Measurements from ENCODE around the gene UNC93B1.

The UNC93B1 gene

DNA sequence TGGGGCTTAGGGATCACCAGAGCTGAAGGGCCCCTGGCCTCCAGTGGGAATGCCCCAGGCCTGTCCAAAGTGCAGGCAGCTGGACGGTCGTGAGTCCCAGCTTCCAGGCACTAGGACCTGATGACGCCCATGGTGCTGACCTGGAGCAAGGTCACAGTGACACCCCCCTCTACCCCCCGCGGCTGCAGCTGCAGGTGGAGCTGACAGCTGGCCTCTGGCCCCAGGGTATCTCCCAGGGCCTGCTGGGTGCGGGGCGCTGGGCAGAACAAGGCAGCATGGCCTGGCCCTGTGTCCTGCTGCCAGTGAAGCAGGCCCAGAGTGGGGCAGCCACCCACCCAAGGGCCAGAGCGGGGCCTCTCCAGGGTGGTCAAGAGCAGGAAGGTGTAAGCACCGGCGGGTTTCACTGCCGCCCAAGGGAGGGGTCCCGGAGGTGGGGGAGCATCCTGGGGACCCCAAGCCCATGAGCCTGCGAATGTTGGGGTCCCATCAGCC, 34.4 kb upstream of the UNC93B1 start:
- no peak overlapping the region for H2AFZ ChIP-seq (ENCODE audit: low read depth, low read length)

DNA sequence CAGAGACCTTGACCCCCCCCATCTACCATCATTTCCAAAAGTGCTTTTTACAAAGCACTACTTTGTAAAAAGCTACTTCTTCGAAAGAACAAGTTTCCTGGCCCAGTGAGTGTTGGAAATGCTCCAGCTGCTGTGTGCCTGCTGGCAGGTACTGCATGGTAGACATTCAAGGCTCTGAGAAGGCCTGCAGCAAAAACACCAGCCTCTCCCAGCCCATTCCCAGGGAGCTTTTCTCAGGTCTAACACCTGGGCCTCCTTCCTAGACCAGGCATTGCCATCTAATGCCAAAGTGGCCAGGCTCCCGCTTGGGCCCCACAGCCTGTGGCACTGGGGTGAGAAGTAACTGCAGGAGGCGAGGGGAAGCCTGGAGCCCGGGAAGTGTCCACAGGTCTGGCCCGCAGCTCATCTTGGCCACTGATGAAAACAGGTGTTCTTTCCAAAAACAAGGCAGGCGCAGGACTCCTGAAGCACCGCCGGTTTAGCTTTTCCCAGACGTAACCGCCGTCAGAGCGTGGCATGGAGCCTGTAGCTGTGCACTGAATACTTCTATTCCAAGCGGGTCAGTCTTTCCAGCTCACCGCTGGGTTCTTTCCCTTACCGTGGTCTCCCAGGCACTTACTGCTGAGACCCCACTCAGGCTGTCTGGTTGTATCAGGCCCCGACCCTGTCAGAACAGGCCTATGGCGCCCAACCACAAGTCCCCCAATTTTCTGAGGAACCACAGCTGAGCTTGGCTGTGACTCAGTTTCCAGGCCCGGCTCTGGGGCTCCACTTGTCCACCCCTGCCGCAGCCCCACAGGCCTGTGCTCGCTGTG, 33.7 kb upstream of the UNC93B1 start:
- no peak for DNase-seq
- no peaks in the 10 kb centered on the region for H3K27me3 ChIP-seq (ENCODE audit: insufficient read depth, low read length, poor library complexity)
- no peak overlapping the region for H3K27ac ChIP-seq (ENCODE audit: low read length)
- no peak overlapping the region for H3K9ac ChIP-seq (ENCODE audit: low read depth, low read length)
- H2AFZ ChIP-seq (ENCODE audit: low read depth, low read length): no peak overlapping the region
- H3K4me1 ChIP-seq (ENCODE audit: insufficient read depth, low read length): peaks cover 14% of the 10 kb centered on the region
- no peaks in the 10 kb centered on the region for H3K9me3 ChIP-seq (ENCODE audit: insufficient read depth, low read length, severe bottlenecking)
- H3K4me2 ChIP-seq (ENCODE audit: insufficient read depth, low read length): no peak overlapping the region
- H3K36me3 ChIP-seq (ENCODE audit: insufficient read depth, low read length): peaks cover 23% of the 10 kb centered on the region
- peaks cover 4% of the 10 kb centered on the region for H3K79me2 ChIP-seq (ENCODE audit: insufficient read depth, low read length)
- no peak for ATAC-seq (ENCODE audit: insufficient read depth, low read depth)
- no peak overlapping the region for H3K4me3 ChIP-seq (ENCODE audit: low read depth in 1 of 2, low read length in 2 of 2)
- peaks cover 9% of the 10 kb centered on the region for H4K20me1 ChIP-seq (ENCODE audit: insufficient read depth, low read length)
- no peak for TF ChIP-seq EZH2 (IDR thresholded peaks at IDR 0.05; ENCODE audit: borderline replicate concordance, low read depth, low read length, severe bottlenecking)
- TF ChIP-seq CTCF (IDR thresholded peaks at IDR 0.05; ENCODE audit: borderline replicate concordance, extremely low read depth, low read length, poor library complexity, severe bottlenecking): no peak

More for the DNA sequence above, 34.4 kb upstream of the UNC93B1 start:
- Histone ChIP-seq H3K27ac (ENCODE audit: low read length) (no peak overlapping the region), H3K27me3 (ENCODE audit: insufficient read depth, low read length, poor library complexity) (no peaks in the 10 kb centered on the region), H4K20me1 (ENCODE audit: insufficient read depth, low read length) (peaks cover 2% of the 10 kb centered on the region), H3K4me1 (ENCODE audit: insufficient read depth, low read length) (peaks cover 11% of the 10 kb centered on the region), H3K4me3 (ENCODE audit: low read depth in 1 of 2, low read length in 2 of 2) (no peak overlapping the region), H3K9ac (ENCODE audit: low read depth, low read length) (no peak overlapping the region), H3K79me2 (ENCODE audit: insufficient read depth, low read length) (no peaks in the 10 kb centered on the region; the same call in 1 of the 2 replicates), H3K9me3 (ENCODE audit: insufficient read depth, low read length, severe bottlenecking) (no peaks in the 10 kb centered on the region), H3K36me3 (ENCODE audit: insufficient read depth, low read length) (peaks cover 17% of the 10 kb centered on the region), H3K4me2 (ENCODE audit: insufficient read depth, low read length) (no peak overlapping the region)
- ATAC-seq (ENCODE audit: insufficient read depth, low read depth) (no peak), DNase-seq (no peak)
- TF ChIP-seq EZH2 (IDR thresholded peaks at IDR 0.05; ENCODE audit: borderline replicate concordance, low read depth, low read length, severe bottlenecking) (no peak), CTCF (IDR thresholded peaks at IDR 0.05; ENCODE audit: borderline replicate concordance, extremely low read depth, low read length, poor library complexity, severe bottlenecking) (no peak)

GRCh38 chr11:68036717-68037239, 32.9 kb upstream of the UNC93B1 start:
- peaks cover 32% of the 10 kb centered on the region for H3K36me3 ChIP-seq (ENCODE audit: insufficient read depth, low read length)
- H3K9me3 ChIP-seq (ENCODE audit: insufficient read depth, low read length, severe bottlenecking): no peaks in the 10 kb centered on the region
- no peak overlapping the region for H3K9ac ChIP-seq (ENCODE audit: low read depth, low read length)
- no peak overlapping the region for H2AFZ ChIP-seq (ENCODE audit: low read depth, low read length)
- TF ChIP-seq EZH2 (IDR thresholded peaks at IDR 0.05; ENCODE audit: borderline replicate concordance, low read depth, low read length, severe bottlenecking) (no peak), CTCF (IDR thresholded peaks at IDR 0.05; ENCODE audit: borderline replicate concordance, extremely low read depth, low read length, poor library complexity, severe bottlenecking) (no peak)
- H3K4me2 ChIP-seq (ENCODE audit: insufficient read depth, low read length): no peak overlapping the region
- H4K20me1 ChIP-seq (ENCODE audit: insufficient read depth, low read length): peaks cover 17% of the 10 kb centered on the region
- DNase-seq: no peak
- no peak overlapping the region for H3K4me3 ChIP-seq (ENCODE audit: low read depth in 1 of 2, low read length in 2 of 2)
- no peak for ATAC-seq (ENCODE audit: insufficient read depth, low read depth)
- no peak overlapping the region; the same call in 1 of the 2 replicates for H3K27ac ChIP-seq (ENCODE audit: low read length)
- no peaks in the 10 kb centered on the region for H3K27me3 ChIP-seq (ENCODE audit: insufficient read depth, low read length, poor library complexity)
- H3K4me1 ChIP-seq (ENCODE audit: insufficient read depth, low read length): peaks cover 23% of the 10 kb centered on the region
- H3K79me2 ChIP-seq (ENCODE audit: insufficient read depth, low read length): peaks cover 12% of the 10 kb centered on the region

All from DND-41 (cell line).